ENCODE results near the gene TMEM255A. TPM values are rescaled to one million over a fixed set of nuclear protein-coding genes. Genes with fewer than 3 reads are reported as not detected.

TMEM255A gene
- total RNA-seq, 1 donor from 2014 or later, result 0.46 TPM

DNA sequence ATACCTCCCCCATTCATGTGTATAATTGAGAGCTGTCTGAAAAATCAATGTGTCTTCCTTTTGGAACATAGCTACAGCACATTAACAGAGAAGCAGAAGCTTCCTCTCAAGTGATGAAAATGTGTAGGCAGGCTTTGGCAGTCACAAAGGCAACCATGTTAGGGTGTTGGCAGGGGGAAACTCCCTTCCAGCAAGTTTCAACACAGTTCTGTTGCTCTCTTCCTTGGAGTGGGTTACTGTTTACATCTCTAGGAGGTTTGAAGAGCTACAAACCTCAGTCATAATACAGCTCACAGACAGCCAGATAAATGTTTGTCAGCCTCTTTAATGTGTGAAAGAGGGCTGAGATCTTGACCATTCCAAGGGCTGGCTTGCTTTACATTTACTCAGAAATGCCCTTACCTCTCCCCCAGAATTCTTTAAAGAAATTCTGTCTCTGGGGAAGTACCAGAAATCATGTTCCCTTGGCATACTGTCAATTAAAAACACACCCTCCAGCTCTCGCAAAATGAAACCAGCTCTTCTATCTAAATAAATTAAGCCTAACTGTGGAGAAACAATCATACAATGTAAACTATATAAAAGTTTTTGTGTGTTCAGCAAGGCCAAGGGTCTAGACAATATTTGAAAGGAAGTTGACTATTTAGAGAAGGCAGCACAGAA lies 41.8 kb downstream of the TMEM255A start:
- peaks cover 32% of the 10 kb centered on the region for H3K9me3 Mint-ChIP-seq (ENCODE audit: low read depth)
- no peak overlapping the region for H3K4me3 Mint-ChIP-seq (ENCODE audit: low read depth)
- H3K27me3 Mint-ChIP-seq, result no peaks in the 10 kb centered on the region
- H3K27ac Mint-ChIP-seq, result peak overlapping the region; percentile 88
- DNase-seq (ENCODE audit: low spot score, unreplicated experiment), result no peak
- no peaks in the 10 kb centered on the region for H3K36me3 Mint-ChIP-seq (ENCODE audit: insufficient read depth)
- peaks cover 24% of the 10 kb centered on the region for H3K4me1 Mint-ChIP-seq (ENCODE audit: low read depth)
- TF ChIP-seq, protein P1, sequence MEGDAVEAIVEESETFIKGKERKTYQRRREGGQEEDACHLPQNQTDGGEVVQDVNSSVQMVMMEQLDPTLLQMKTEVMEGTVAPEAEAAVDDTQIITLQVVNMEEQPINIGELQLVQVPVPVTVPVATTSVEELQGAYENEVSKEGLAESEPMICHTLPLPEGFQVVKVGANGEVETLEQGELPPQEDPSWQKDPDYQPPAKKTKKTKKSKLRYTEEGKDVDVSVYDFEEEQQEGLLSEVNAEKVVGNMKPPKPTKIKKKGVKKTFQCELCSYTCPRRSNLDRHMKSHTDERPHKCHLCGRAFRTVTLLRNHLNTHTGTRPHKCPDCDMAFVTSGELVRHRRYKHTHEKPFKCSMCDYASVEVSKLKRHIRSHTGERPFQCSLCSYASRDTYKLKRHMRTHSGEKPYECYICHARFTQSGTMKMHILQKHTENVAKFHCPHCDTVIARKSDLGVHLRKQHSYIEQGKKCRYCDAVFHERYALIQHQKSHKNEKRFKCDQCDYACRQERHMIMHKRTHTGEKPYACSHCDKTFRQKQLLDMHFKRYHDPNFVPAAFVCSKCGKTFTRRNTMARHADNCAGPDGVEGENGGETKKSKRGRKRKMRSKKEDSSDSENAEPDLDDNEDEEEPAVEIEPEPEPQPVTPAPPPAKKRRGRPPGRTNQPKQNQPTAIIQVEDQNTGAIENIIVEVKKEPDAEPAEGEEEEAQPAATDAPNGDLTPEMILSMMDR (IDR thresholded peaks at IDR 0.05; ENCODE audit: unreplicated experiment), result no peak

DNA sequence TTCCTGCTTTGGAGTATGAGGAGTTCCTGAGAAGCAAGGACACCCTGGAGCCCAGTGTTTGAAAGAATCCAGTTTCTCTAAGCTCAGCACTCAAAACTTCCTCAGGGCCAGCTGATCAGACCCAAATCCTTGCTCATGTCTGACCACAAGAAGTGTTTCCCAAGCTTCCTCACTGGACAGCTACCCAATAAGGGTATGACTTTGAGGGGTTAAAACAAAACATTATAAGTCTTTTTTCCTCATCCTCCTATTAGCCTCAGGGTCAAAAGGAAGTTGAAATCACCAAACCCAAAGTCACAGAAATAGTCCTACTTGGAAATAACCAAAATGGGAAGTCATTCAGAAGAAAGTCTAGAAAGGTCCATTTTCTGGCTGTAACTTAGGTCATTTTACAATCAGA lies 46.9 kb downstream of the TMEM255A start:
- peaks cover 6% of the 10 kb centered on the region for H3K4me1 Mint-ChIP-seq (ENCODE audit: low read depth)
- H3K27me3 Mint-ChIP-seq, result no peaks in the 10 kb centered on the region
- H3K27ac Mint-ChIP-seq, result no peak overlapping the region
- no peak overlapping the region for H3K4me3 Mint-ChIP-seq (ENCODE audit: low read depth)
- TF ChIP-seq, protein P1 (IDR thresholded peaks at IDR 0.05; ENCODE audit: unreplicated experiment), result no peak
- H3K36me3 Mint-ChIP-seq (ENCODE audit: insufficient read depth), result peaks cover 1% of the 10 kb centered on the region
- H3K9me3 Mint-ChIP-seq (ENCODE audit: low read depth), result peaks cover 14% of the 10 kb centered on the region
- no peak for DNase-seq (ENCODE audit: low spot score, unreplicated experiment)

DNA sequence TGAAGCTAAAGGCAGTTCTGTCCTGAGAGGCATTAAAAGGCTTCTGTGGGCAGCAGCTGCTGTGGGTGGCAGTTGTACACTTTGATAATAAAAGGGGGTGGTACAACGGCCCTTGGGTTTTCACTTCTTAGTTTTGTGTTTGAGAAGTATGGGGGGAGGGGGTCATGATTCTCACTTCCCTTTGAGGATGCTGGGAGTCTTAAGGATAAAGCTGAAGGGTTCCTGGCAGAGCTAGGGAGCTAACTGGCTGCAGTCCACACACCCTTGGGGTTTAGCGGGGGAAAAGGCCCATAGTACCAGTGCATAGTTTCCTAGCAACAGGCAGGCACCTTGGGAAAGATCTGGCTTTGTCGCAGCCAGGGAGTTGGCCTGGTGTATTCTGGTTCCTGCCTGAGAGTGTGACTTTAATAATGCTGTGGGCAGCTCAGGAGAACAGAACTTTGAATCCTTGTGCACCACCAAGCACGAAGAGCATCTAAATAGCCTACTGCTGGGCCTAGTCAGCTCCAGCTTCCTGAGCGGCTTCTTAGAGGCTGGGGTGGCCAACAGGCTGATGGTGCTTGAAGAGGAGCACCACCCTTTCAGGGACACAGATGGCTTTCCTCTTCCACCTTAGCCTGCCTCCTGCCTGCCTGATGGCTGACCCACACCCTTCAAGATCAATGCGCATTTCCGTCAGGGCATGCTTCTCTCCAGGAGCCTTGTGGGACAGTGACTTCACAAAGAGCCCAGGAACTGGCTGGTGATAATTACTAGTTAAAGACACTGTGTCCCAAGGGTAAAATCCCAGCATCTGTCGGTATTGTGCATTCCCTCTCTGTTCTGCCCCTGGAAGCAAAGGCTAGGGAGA lies 48.2 kb downstream of the TMEM255A start:
- Mint-ChIP-seq H3K27ac (no peak overlapping the region), H3K36me3 (ENCODE audit: insufficient read depth) (peaks cover 2% of the 10 kb centered on the region), H3K4me3 (ENCODE audit: low read depth) (no peak overlapping the region), H3K4me1 (ENCODE audit: low read depth) (peaks cover 2% of the 10 kb centered on the region), H3K9me3 (ENCODE audit: low read depth) (peaks cover 10% of the 10 kb centered on the region), H3K27me3 (no peaks in the 10 kb centered on the region)
- TF ChIP-seq, protein P1 (IDR thresholded peaks at IDR 0.05; ENCODE audit: unreplicated experiment), result no peak
- no peak for DNase-seq (ENCODE audit: low spot score, unreplicated experiment)

DNA sequence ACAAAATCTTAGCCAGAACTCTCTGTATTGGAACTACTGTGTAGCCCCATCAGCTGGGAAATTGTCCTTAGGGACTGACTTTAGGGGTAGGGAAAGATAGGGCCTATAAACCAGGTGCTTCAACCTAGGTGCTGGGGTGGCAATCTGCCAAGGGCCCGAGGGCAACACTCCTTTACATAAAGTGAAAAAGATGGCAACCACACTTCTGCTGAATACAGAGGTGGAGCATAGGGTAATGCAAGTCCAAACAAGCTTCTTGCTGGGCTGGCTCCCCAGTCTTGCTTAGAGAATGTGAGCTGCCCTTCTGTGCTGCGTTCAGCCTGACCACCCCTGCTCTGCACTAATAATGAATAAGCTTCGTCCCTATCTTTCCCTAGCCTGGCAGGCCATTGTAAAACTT lies 50.9 kb downstream of the TMEM255A start:
- Mint-ChIP-seq H3K4me3 (ENCODE audit: low read depth) (no peak overlapping the region), H3K9me3 (ENCODE audit: low read depth) (peaks cover 4% of the 10 kb centered on the region), H3K27ac (no peak overlapping the region), H3K4me1 (ENCODE audit: low read depth) (peaks cover 2% of the 10 kb centered on the region), H3K36me3 (ENCODE audit: insufficient read depth) (peaks cover 11% of the 10 kb centered on the region), H3K27me3 (no peaks in the 10 kb centered on the region)
- TF ChIP-seq, protein P1 (IDR thresholded peaks at IDR 0.05; ENCODE audit: unreplicated experiment), result no peak
- DNase-seq (ENCODE audit: low spot score, unreplicated experiment), result no peak

DNA sequence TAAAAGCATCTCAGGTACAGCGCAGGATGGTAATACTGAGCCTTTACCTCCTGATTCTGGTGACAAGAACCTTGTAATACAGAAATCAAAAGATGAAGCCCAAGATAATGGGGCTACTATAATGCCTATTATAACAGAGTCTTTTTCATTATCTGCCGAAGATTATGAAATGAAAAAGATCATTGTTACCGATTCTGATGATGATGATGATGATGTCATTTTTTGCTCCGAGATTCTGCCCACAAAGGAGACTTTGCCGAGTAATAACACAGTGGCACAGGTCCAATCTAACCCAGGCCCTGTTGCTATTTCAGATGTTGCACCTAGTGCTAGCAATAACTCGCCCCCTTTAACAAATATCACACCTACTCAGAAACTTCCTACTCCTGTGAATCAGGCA lies 57.5 kb downstream of the TMEM255A start:
- H3K4me1 Mint-ChIP-seq (ENCODE audit: low read depth), result peaks cover 6% of the 10 kb centered on the region
- peaks cover 22% of the 10 kb centered on the region for H3K36me3 Mint-ChIP-seq (ENCODE audit: insufficient read depth)
- peaks cover 3% of the 10 kb centered on the region for H3K9me3 Mint-ChIP-seq (ENCODE audit: low read depth)
- H3K27ac Mint-ChIP-seq, result no peak overlapping the region
- TF ChIP-seq, protein P1 (IDR thresholded peaks at IDR 0.05; ENCODE audit: unreplicated experiment), result no peak
- DNase-seq (ENCODE audit: low spot score, unreplicated experiment), result no peak
- H3K4me3 Mint-ChIP-seq (ENCODE audit: low read depth), result no peak overlapping the region
- H3K27me3 Mint-ChIP-seq, result no peaks in the 10 kb centered on the region
